ENCODE data around the gene RPUSD2. TPM values are rescaled to one million over a fixed set of nuclear protein-coding genes. Genes with fewer than 3 reads are reported as not detected.

The RPUSD2 gene
- total RNA-seq, 1 experiment from 2014 or later = 14.0 TPM

DNA sequence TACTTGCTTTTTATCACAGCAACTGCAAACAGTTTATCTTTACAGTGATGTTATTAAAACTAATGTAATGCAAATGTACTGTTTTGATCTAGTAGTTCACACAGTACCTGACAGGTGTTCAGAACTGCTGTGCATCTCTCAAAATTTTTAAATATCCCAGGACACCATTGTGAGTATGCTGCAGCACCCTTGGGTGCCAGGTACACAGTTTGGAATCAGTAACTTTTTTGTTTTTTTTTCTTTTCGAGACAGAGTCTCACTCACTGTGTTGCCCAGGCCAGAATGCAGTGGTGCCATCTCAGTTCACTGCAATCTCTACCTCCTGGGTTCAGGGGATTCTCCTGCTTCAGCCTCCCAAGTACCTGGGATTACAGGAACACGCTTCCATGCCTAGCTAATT, 27.9 kb downstream of the RPUSD2 start:
- H3K36me3 ChIP-seq (ENCODE audit: low read depth) = no peaks in the 10 kb centered on the region
- no peak overlapping the region for H2AFZ ChIP-seq
- no peaks in the 10 kb centered on the region for H3K9me3 ChIP-seq (ENCODE audit: insufficient read depth, low read depth)
- H3K4me2 ChIP-seq = no peak overlapping the region
- peaks cover 8% of the 10 kb centered on the region; the same call in 1 of the 2 replicates for H3K4me1 ChIP-seq (replicated peaks; ENCODE audit: insufficient read depth)
- H3K27ac ChIP-seq = no peak overlapping the region
- H3K9me2 ChIP-seq (ENCODE audit: insufficient read depth) = no peaks in the 10 kb centered on the region
- H3K4me3 ChIP-seq = no peak overlapping the region
- DNase-seq = no peak
- peaks cover 45% of the 10 kb centered on the region for H3K79me2 ChIP-seq (ENCODE audit: low read depth)
- intact Hi-C loops (cut with micrococcal nuclease; ENCODE audit: unreplicated experiment) = loop anchor here (10.0 kb wide), 1 partner anchor 178 kb away; no protein-coding TSS in a partner anchor
- peaks cover 5% of the 10 kb centered on the region; the same call in 1 of the 2 replicates for H3F3A ChIP-seq (ENCODE audit: insufficient read depth, low read depth)
- ChIA-PET POLR2A (ENCODE audit: unreplicated experiment) (no interaction called here), CTCF (no interaction called here)
- TF ChIP-seq EZH2 (IDR thresholded peaks at IDR 0.05; ENCODE audit: low read depth) = no peak
- TF ChIP-seq, protein P1, sequence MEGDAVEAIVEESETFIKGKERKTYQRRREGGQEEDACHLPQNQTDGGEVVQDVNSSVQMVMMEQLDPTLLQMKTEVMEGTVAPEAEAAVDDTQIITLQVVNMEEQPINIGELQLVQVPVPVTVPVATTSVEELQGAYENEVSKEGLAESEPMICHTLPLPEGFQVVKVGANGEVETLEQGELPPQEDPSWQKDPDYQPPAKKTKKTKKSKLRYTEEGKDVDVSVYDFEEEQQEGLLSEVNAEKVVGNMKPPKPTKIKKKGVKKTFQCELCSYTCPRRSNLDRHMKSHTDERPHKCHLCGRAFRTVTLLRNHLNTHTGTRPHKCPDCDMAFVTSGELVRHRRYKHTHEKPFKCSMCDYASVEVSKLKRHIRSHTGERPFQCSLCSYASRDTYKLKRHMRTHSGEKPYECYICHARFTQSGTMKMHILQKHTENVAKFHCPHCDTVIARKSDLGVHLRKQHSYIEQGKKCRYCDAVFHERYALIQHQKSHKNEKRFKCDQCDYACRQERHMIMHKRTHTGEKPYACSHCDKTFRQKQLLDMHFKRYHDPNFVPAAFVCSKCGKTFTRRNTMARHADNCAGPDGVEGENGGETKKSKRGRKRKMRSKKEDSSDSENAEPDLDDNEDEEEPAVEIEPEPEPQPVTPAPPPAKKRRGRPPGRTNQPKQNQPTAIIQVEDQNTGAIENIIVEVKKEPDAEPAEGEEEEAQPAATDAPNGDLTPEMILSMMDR (conservative IDR thresholded peaks at IDR 0.05) = no peak
- H4K20me1 ChIP-seq (ENCODE audit: insufficient read depth) = no peaks in the 10 kb centered on the region
- no peaks in the 10 kb centered on the region for H3K27me3 ChIP-seq (ENCODE audit: insufficient read depth, low read depth)
- BruUV-seq (replicated peaks) = no TSS peak

DNA sequence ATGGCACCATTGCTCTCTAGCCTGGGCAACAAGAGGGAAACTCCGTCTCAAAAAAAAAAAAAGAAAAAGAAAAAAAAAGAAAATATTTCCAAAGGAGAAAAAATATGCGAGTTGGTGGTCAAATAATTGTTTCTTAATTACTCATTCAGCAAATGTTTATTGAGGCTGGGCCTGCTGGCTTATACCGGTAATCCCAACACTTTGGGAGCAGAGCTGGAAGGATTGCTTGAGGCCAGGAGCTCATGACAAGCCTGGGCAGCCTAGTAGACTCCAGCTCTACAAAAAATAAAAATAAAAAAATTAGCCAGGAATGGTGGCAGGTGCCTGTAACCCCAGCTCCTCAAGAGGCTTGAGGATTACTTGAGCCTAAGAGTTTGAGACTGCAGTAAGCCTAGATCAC, 29.0 kb downstream of the RPUSD2 start:
- no TSS peak for BruUV-seq (replicated peaks)
- Histone ChIP-seq H3K36me3 (ENCODE audit: low read depth) (no peaks in the 10 kb centered on the region), H3K4me2 (no peak overlapping the region), H3K9me2 (ENCODE audit: insufficient read depth) (no peaks in the 10 kb centered on the region), H4K20me1 (ENCODE audit: insufficient read depth) (no peaks in the 10 kb centered on the region), H3F3A (ENCODE audit: insufficient read depth, low read depth) (peaks cover 5% of the 10 kb centered on the region; the same call in 1 of the 2 replicates), H3K4me1 (replicated peaks; ENCODE audit: insufficient read depth) (peaks cover 8% of the 10 kb centered on the region; the same call in 1 of the 2 replicates), H3K4me3 (no peak overlapping the region), H2AFZ (no peak overlapping the region), H3K79me2 (ENCODE audit: low read depth) (peaks cover 45% of the 10 kb centered on the region), H3K9me3 (ENCODE audit: insufficient read depth, low read depth) (no peaks in the 10 kb centered on the region), H3K27ac (no peak overlapping the region), H3K27me3 (ENCODE audit: insufficient read depth, low read depth) (no peaks in the 10 kb centered on the region)
- ChIA-PET CTCF (interaction anchor here (0.6 kb wide), 1 partner anchor 35 kb away, joined by 3 read pairs; no protein-coding TSS in a partner anchor), POLR2A (ENCODE audit: unreplicated experiment) (no interaction called here)
- no peak for DNase-seq
- TF ChIP-seq EZH2 (IDR thresholded peaks at IDR 0.05; ENCODE audit: low read depth) = no peak
- TF ChIP-seq, protein P1 (conservative IDR thresholded peaks at IDR 0.05) = no peak
- intact Hi-C loops (cut with micrococcal nuclease; ENCODE audit: unreplicated experiment) = loop anchor here (10.0 kb wide), 1 partner anchor 177 kb away; no protein-coding TSS in a partner anchor

- H3K9me2 ChIP-seq (ENCODE audit: insufficient read depth) = no peaks in the 10 kb centered on the region
- peaks cover 45% of the 10 kb centered on the region for H3K79me2 ChIP-seq (ENCODE audit: low read depth)
- no peak for DNase-seq
- H3K4me2 ChIP-seq = no peak overlapping the region
- H3K4me3 ChIP-seq = no peak overlapping the region
- TF ChIP-seq, protein P1 (conservative IDR thresholded peaks at IDR 0.05) = no peak
- TF ChIP-seq EZH2 (IDR thresholded peaks at IDR 0.05; ENCODE audit: low read depth) = no peak
- intact Hi-C loops (cut with micrococcal nuclease; ENCODE audit: unreplicated experiment) = loop anchor here (10.0 kb wide), 1 partner anchor 176 kb away; no protein-coding TSS in a partner anchor
- H2AFZ ChIP-seq = no peak overlapping the region
- H3K36me3 ChIP-seq (ENCODE audit: low read depth) = no peaks in the 10 kb centered on the region
- H3F3A ChIP-seq (ENCODE audit: insufficient read depth, low read depth) = peaks cover 5% of the 10 kb centered on the region; the same call in 1 of the 2 replicates
- H3K9me3 ChIP-seq (ENCODE audit: insufficient read depth, low read depth) = no peaks in the 10 kb centered on the region
- peaks cover 8% of the 10 kb centered on the region; the same call in 1 of the 2 replicates for H3K4me1 ChIP-seq (replicated peaks; ENCODE audit: insufficient read depth)
- no peaks in the 10 kb centered on the region for H3K27me3 ChIP-seq (ENCODE audit: insufficient read depth, low read depth)
- ChIA-PET POLR2A (ENCODE audit: unreplicated experiment) (no interaction called here), CTCF (interaction anchor here (0.6 kb wide), 2 partner anchors 35 to 376 kb away, joined by 3 to 4 read pairs; no protein-coding TSS in a partner anchor)
- BruUV-seq (replicated peaks) = no TSS peak
- H4K20me1 ChIP-seq (ENCODE audit: insufficient read depth) = no peaks in the 10 kb centered on the region
- H3K27ac ChIP-seq = no peak overlapping the region
Measured at GRCh38 chr15:40598672-40599071, 29.6 kb downstream of the RPUSD2 start.

Data from PC-9 (cell line).